Vagina (tissue), 2 donors: ENCODE results near the gene PHACTR2.

ENCODE experiments used
- POLR2AphosphoS5 ChIP-seq, 2 donors: sonication (generic); formaldehyde crosslinking; IDR thresholded peaks; one replicate each; pipeline ENCODE4 v1.9.0; 2017; ENCODE audit warnings: antibody characterized with exemption in 2 of 2, mild to moderate bottlenecking in 2 of 2, low read depth in 1 of 2; ENCODE audit not compliant: insufficient read depth in 1 of 2
- TF ChIP-seq, protein P1 (sequence below), 3 experiments: fragments of 450-650 bp in 2 of 3; fragments of 200-600 bp in 1 of 3; sonication (generic) in 1 of 3; IDR thresholded peaks; one replicate each; pipeline ENCODE4 v1.5.1; 2017 to 2019; ENCODE audit warnings: antibody characterized with exemption in 3 of 3, mild to moderate bottlenecking in 2 of 3, moderate library complexity in 2 of 3

DNA sequence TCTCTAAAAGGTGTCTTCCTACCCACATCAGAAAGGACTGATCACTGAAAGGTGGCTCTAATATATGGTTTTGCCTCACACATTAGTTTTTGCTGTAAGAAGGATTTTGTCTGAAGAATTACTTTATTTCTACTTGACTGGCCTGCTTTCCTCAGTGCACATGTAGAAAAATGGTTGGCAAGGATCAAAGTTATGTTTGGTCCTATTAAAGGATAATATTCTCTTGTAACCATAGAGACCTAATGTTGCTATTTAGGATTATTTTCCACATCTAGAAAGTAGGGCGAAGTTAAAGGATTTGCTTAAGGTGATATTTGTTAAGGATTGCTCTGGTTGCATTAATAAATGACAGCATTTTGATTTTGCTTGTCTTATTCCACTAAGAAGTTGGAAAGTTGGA lies 40.7 kb downstream of the PHACTR2 start:
- no peak for TF ChIP-seq POLR2AphosphoS5 (IDR thresholded peaks at IDR 0.05; ENCODE audit: insufficient read depth in 1 of 2, low read depth in 1 of 2)
- TF ChIP-seq, protein P1, sequence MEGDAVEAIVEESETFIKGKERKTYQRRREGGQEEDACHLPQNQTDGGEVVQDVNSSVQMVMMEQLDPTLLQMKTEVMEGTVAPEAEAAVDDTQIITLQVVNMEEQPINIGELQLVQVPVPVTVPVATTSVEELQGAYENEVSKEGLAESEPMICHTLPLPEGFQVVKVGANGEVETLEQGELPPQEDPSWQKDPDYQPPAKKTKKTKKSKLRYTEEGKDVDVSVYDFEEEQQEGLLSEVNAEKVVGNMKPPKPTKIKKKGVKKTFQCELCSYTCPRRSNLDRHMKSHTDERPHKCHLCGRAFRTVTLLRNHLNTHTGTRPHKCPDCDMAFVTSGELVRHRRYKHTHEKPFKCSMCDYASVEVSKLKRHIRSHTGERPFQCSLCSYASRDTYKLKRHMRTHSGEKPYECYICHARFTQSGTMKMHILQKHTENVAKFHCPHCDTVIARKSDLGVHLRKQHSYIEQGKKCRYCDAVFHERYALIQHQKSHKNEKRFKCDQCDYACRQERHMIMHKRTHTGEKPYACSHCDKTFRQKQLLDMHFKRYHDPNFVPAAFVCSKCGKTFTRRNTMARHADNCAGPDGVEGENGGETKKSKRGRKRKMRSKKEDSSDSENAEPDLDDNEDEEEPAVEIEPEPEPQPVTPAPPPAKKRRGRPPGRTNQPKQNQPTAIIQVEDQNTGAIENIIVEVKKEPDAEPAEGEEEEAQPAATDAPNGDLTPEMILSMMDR (IDR thresholded peaks at IDR 0.05), result no peak
